Brain microvascular endothelial cell (primary cell): Measurements from ENCODE around the gene PTGES2.
"Not testable (repeated sequence)": the region's sequence is repeated elsewhere in the genome, so short reads cannot be mapped to it uniquely, and the experiment has no call there.

ENCODE experiments used
- DNase-seq: peaks from one replicate; pipeline ENCODE4 v3.0.0-alpha.2; 2020
- H3K27ac ChIP-seq: fragments of 250-450 bp; sonication (Bioruptor Pico); 2 replicates; pipeline ENCODE4 v1.5.1; 2020; ENCODE audit warnings: mild to moderate bottlenecking, moderate library complexity
- H3K27me3 ChIP-seq: fragments of 250-450 bp; sonication (Bioruptor Pico); replicated peaks from 2 replicates; pipeline ENCODE4 v1.5.1; 2020; ENCODE audit warnings: mild to moderate bottlenecking
- H3K36me3 ChIP-seq: fragments of 250-450 bp; sonication (Bioruptor Pico); replicated peaks from 2 replicates; pipeline ENCODE4 v1.5.1; 2020; ENCODE audit warnings: mild to moderate bottlenecking
- H3K4me3 ChIP-seq: 2 replicates; pipeline ENCODE4 v1.5.1; 2011; ENCODE audit warnings: low read depth, mild to moderate bottlenecking, control low read depth, low read length, moderate library complexity
- in situ Hi-C: cut with HindIII; loops from 2 replicates; pipeline ENCODE4 v1.10.0; 2017; ENCODE audit warnings: low sequenced_read_pairs, low pct_ligation_motif_present
- TF ChIP-seq, protein P1 (sequence below): IDR thresholded peaks from 2 replicates; pipeline ENCODE4 v1.5.1; 2011; ENCODE audit warnings: low read depth, mild to moderate bottlenecking, moderate library complexity, low read length, control low read depth, inconsistent platforms; ENCODE audit errors: missing control alignments

PTGES2 gene

DNA sequence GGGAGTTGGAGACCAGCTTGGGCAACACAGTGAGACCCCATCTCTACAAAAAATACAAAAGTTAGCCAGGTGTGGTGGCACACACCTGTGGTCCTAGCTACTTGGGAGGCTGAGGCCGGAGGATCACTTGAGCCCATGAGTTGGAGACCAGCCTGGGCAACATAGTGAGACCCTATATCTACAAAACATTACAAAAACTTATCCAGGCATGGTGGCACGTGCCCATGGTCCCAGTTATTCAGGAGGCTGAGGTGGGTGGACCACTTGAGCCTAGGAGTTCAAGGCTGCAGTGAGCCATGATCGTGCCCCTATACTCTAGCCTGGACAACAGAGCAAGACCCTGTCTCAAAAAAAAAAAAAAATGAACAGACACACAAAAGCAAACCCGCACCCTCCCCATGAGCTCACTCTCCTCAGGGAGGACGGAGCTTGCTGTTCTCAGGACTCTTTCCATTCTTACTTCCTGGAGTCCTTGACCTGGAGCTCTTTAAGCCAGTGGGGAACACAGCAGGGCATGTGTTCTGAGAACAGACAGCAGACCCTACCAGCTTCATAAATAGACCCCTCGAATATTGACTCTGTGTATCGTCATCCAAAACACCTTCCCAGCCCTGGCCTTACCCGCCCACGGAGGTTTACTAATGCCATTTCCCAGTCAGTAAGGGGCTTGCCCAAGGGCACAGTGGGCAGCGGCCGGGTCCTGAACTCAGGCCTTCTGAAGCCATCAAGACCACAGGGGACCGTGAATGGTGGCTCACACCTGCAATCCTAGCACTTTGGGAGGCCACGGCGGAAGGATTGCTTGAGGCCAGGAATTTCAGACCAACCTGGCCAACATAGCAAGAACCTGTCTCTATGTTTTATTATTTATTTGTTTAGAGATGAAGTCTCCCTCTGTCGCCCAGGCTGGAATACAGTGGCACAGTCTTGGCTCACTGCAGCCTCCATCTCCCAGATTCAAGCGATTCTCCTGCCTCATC, 11.1 kb downstream of the PTGES2 start:
- Histone ChIP-seq H3K27me3 (no peaks in the 10 kb centered on the region), H3K27ac (no peak overlapping the region), H3K4me3 (no peak overlapping the region), H3K36me3 (peaks cover 6% of the 10 kb centered on the region)
- TF ChIP-seq, protein P1, sequence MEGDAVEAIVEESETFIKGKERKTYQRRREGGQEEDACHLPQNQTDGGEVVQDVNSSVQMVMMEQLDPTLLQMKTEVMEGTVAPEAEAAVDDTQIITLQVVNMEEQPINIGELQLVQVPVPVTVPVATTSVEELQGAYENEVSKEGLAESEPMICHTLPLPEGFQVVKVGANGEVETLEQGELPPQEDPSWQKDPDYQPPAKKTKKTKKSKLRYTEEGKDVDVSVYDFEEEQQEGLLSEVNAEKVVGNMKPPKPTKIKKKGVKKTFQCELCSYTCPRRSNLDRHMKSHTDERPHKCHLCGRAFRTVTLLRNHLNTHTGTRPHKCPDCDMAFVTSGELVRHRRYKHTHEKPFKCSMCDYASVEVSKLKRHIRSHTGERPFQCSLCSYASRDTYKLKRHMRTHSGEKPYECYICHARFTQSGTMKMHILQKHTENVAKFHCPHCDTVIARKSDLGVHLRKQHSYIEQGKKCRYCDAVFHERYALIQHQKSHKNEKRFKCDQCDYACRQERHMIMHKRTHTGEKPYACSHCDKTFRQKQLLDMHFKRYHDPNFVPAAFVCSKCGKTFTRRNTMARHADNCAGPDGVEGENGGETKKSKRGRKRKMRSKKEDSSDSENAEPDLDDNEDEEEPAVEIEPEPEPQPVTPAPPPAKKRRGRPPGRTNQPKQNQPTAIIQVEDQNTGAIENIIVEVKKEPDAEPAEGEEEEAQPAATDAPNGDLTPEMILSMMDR, result no peak
- no peak for DNase-seq
- in situ Hi-C loops, result no loop called here

DNA sequence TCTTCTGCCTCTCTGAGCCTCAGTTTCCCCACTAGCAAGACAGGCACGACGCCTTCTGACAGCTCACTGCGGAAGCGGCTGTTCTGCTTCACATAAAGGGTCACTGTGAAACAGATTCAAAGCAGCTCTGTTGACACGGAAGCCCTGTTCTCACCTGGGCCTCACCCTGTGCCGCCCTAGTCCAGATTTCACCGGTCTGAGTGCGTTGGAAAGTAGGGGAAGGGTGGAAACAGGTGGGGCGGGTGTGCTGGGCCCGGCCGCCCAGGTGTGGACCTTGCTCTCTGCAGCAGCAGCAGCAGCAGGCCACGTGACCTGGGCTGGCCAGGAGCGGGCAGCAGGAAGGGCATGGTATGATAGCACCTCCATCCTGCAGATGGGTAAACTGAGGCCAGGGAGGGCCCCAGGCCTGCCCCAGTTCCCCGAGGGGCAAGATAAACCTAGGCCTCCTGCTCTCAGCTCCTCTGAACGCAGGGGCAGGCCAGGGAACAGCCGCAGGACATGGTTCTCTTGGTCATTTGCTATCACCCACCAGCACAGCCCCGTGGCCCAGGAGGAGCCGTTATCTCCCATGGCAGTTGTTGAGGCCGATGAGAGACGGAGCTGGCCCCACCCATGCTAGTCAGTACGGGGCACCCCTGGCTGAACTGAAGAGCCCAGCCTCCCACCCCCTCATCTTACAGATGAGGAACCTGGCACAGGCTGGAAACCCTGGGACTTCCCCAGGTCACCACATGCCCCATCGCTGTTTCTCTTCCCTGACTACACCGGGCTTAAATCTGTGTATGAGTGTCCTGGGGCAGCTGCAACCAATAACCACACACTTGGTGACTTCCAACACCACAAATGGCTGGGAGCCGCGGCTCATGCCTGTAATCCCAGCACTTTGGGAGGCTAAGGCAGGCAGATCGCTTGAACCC, 12.1 kb downstream of the PTGES2 start:
- H3K27me3 ChIP-seq, result no peaks in the 10 kb centered on the region
- no peak overlapping the region for H3K4me3 ChIP-seq

DNA sequence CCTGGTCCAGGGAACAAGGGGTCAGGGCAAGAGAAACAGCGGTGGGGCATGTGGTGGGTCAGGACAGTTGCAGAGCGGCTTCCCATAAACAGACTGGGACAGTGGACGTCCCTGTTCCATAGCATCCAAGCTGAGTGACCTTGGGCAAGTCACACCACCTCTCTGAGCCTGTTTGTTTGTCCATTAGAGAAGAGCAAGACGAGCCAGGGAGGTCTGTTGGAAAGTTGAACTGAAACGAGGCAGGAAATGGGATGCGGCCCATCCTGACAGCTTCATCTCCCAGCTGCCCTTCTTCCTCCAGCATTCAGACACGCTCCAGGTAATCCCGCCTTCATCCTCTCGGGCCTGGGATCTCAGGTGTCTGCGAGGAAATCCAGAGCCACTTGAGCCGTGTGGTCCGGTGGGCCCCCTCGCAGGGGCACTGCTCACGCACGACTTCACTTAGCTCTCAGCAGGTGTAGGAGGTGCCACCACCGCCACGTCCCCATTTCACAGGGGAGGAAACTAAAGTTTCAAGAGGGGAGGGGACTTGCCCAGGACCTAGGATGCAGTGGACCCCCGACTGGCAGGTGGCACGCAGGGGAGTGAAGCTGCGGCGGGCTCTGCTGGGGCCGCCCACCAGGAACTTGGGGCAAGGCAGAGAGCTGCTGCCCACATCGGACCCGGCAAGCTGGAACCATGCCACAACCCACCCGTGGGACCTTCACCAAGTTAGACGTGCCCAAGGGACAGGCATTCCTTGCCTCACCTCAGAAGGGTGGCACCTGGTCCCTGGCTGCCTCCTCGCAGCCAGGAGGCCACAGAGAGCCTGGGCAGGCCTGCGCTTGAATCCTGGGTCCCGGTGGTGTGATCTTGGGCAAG, 13.0 kb downstream of the PTGES2 start:
- Histone ChIP-seq H3K27ac (no peak overlapping the region), H3K4me3 (no peak overlapping the region)
- in situ Hi-C loops, result no loop called here

More for the DNA sequence above, 12.1 kb downstream of the PTGES2 start:
- in situ Hi-C loops, result no loop called here
- no peaks in the 10 kb centered on the region for H3K36me3 ChIP-seq
- TF ChIP-seq, protein P1, result no peak
- DNase-seq, result no peak
- H3K27ac ChIP-seq, result no peak overlapping the region

DNA sequence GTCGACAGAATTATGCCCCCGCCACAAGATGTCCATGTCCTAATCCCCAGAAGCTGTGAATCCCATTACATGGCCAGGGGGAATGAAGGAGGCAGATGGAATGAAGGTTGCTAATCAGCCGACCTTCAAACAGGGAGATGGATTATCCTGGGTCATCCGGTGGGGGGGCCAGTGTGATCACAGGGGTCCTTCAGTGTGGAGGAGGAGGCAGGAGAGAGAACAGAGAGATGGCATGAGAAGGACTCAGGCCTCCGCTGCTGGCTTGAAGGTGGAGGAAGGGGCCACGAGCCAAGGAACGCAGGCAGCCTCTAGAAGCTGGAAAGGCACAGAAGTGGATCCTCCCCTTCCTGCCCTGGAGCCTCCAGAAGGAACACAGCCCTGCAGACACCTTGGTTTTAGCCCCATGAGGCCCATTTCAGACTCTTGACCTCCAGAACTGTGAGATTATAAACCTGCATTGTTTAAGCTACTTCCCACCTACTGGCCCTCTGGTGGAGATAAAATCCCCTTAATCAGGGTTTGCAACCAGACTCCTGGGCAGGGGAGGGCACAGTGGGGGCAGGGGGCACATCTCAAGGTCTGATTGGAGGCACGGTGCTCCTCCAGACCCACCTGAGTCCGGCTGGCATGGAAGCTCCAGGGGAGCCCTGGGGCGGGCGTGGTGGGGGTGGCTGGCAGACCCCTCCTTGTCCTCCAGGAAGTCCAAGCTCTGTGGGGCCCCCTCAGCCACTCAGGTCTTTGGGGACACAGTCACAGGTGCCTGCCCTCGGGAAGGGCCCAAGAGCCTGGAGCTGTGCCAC, 13.8 kb downstream of the PTGES2 start:
- TF ChIP-seq, protein P1, result no peak
- in situ Hi-C loops, result no loop called here
- no peak for DNase-seq
- Histone ChIP-seq H3K4me3 (no peak overlapping the region), H3K27ac (no peak overlapping the region), H3K36me3 (peaks cover 4% of the 10 kb centered on the region), H3K27me3 (no peaks in the 10 kb centered on the region)

More for the DNA sequence above, 13.0 kb downstream of the PTGES2 start:
- DNase-seq, result no peak
- H3K27me3 ChIP-seq, result no peaks in the 10 kb centered on the region
- TF ChIP-seq, protein P1, result no peak
- H3K36me3 ChIP-seq, result no peaks in the 10 kb centered on the region

DNA sequence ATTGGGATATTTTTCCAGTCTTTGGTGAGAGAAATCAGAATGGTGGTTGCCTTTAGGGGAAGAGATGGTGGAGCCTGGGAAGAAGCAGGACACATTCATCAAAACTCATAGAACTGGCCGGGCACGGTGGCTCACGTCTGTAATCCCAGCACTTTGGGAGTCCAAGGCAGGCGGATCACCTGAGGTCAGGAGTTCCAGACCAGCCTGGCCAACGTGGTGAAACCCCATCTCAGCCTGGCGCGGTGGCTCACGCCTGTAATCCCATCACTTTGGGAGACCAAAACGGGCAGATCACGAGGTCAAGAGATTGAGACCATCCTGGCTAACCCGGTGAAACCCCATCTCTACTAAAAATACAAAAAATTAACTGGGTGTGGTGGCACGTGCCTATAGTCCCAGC, 15.8 kb downstream of the PTGES2 start:
- H3K4me3 ChIP-seq, in situ Hi-C loops, H3K27me3 ChIP-seq, DNase-seq, H3K27ac ChIP-seq: not testable (repeated sequence)
- peaks cover 22% of the 10 kb centered on the region for H3K36me3 ChIP-seq
